PC-9 (cell line): ENCODE results near the gene HOMER3.

Source experiments
- EZH2 ChIP-seq: fragments of 200-600 bp; sonication (generic); IDR thresholded peaks from 2 replicates; pipeline ENCODE4 v1.8.0; 2017; ENCODE audit warnings: antibody characterized with exemption, low read depth
- TF ChIP-seq, protein P1 (sequence below): fragments of 200-600 bp; sonication (generic); conservative IDR thresholded peaks from 2 replicates; pipeline ENCODE4 v1.6.1; 2017; ENCODE audit warnings: mixed run types, antibody characterized with exemption, mild to moderate bottlenecking, moderate library complexity

DNA sequence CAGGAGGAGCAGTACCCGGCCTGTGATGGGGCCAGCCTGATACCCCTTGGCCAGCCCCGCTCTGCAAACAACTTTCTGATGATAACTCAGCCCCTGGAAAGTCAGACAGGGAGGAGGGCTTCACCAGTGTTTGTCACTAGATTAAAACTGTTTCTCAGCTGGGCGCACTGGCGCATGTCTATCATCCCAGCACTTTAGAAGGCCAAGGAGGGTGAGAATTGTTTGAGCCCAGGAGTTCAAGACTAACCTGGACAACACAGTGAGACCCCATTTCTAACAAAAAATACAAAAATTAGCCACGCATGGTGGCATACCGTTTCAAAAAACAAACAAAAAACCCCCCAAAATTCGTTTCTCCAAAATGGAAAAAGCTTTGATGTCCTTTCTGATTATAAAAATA is 39.5 kb downstream of the HOMER3 start:
- TF ChIP-seq, protein P1, sequence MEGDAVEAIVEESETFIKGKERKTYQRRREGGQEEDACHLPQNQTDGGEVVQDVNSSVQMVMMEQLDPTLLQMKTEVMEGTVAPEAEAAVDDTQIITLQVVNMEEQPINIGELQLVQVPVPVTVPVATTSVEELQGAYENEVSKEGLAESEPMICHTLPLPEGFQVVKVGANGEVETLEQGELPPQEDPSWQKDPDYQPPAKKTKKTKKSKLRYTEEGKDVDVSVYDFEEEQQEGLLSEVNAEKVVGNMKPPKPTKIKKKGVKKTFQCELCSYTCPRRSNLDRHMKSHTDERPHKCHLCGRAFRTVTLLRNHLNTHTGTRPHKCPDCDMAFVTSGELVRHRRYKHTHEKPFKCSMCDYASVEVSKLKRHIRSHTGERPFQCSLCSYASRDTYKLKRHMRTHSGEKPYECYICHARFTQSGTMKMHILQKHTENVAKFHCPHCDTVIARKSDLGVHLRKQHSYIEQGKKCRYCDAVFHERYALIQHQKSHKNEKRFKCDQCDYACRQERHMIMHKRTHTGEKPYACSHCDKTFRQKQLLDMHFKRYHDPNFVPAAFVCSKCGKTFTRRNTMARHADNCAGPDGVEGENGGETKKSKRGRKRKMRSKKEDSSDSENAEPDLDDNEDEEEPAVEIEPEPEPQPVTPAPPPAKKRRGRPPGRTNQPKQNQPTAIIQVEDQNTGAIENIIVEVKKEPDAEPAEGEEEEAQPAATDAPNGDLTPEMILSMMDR, result no peak
- no peak for TF ChIP-seq EZH2
